Measurements from ENCODE around the gene NFIC. TPM values are rescaled to one million over a fixed set of nuclear protein-coding genes. Genes with fewer than 3 reads are reported as not detected.

The NFIC gene
- total and polyA plus RNA-seq, 2 of the 4 experiments (the other 2 are of a cell fraction), result 21.9 to 32.1 TPM

GRCh38 chr19:3508771-3509535 lies 142.6 kb downstream of the NFIC start:
- CTCF ChIA-PET, result no interaction called here
- no TSS peak for BruUV-seq (replicated peaks)
- peaks cover 19% of the 10 kb centered on the region for H3K9me1 ChIP-seq (ENCODE audit: insufficient read depth, low read length)
- dilution Hi-C loops (cut with HindIII; ENCODE audit: low sequenced_read_pairs, unreplicated experiment) (no loop called here), in situ Hi-C loops (cut with MboI; ENCODE audit: low sequenced_read_pairs) (no loop called here), intact Hi-C loops (cut with micrococcal nuclease) (loop anchor here (5.0 kb wide), 1 partner anchor 118 kb away; the partner anchor contains the start of gene CACTIN)
- H3K9ac ChIP-seq (ENCODE audit: low read depth, low read length), result no peak overlapping the region
- no peak for TF ChIP-seq CHD1 (IDR thresholded peaks at IDR 0.05; ENCODE audit: low read depth, low read length)
- no peak for TF ChIP-seq USF2 (IDR thresholded peaks at IDR 0.05; ENCODE audit: low read depth, low read length)
- TF ChIP-seq MAFK (IDR thresholded peaks at IDR 0.05; ENCODE audit: low read depth, low read length), result no peak
- no peak for TF ChIP-seq RFX5 (IDR thresholded peaks at IDR 0.05; ENCODE audit: low read depth, low read length)
- TF ChIP-seq MAZ (IDR thresholded peaks at IDR 0.05; ENCODE audit: borderline replicate concordance, low read depth, low read length), result no peak
- H3K79me1 ChIP-seq (ENCODE audit: low read depth in 1 of 2, low read length in 2 of 2), result peaks cover 3 to 80% of the 10 kb centered on the region in 2 experiments; a peak in 3 of 4 replicates
- POLR2A ChIA-PET (ENCODE audit: unreplicated experiment), result no interaction called here
- no peak overlapping the region for H3K4me2 ChIP-seq (ENCODE audit: low read depth, low read length)
- H3K18ac ChIP-seq (ENCODE audit: low read depth, low read length), result no peak overlapping the region
- peaks cover 68% of the 10 kb centered on the region for H4K20me1 ChIP-seq (ENCODE audit: insufficient read depth, low read length)
- no peak for ATAC-seq (ENCODE audit: low read depth)
- H2BK20ac ChIP-seq (ENCODE audit: low read depth, low read length), result no peak overlapping the region
- no peak overlapping the region for H4K8ac ChIP-seq (ENCODE audit: low read depth in 2 of 2, low read length in 2 of 2)
- peaks cover 13% of the 10 kb centered on the region for H3K36me3 ChIP-seq (ENCODE audit: control insufficient read depth, insufficient read depth, low read length)
- H3K56ac ChIP-seq (ENCODE audit: extremely low read depth, insufficient read depth, low read length), result no peak overlapping the region
- H4K5ac ChIP-seq (ENCODE audit: low read depth, low read length), result no peak overlapping the region
- H2AFZ ChIP-seq (replicated peaks; ENCODE audit: low read length, poor library complexity), result peak overlapping the region; percentile 37
- DNase-seq, result peak; percentile 30
- no peak overlapping the region; the same call in 1 of the 2 replicates for H3K27ac ChIP-seq (ENCODE audit: insufficient read depth, low read length)
- peaks cover 19% of the 10 kb centered on the region for H3K4me1 ChIP-seq (ENCODE audit: control insufficient read depth, insufficient read depth, low read length)
- 0 out of 2 replicates have a peak overlapping the region, but pooled peaks have one; percentile 16 for H3K4ac ChIP-seq (ENCODE audit: low read depth, low read length)
- no peak overlapping the region for H2BK5ac ChIP-seq (ENCODE audit: low read depth, low read length, poor library complexity, severe bottlenecking)
- H3K27me3 ChIP-seq (ENCODE audit: control insufficient read depth, insufficient read depth, low read length), result no peaks in the 10 kb centered on the region
- 87% methylated on average over 10 of the region's 23 CpGs; no CpG with 5 or more reads in 1 of the 2 experiments for WGBS, 2 experiments (ENCODE audit: extremely low coverage in 2 of 2, insufficient read length in 1 of 2)
- H2BK15ac ChIP-seq (ENCODE audit: low read depth, low read length), result no peak overlapping the region
- no peak overlapping the region; the same call in 1 of the 2 replicates for H4K91ac ChIP-seq (ENCODE audit: insufficient read depth, low read depth, low read length)
- peak overlapping the region; percentile 93 for H2AK5ac ChIP-seq (ENCODE audit: low read depth, low read length)
- H3K23ac ChIP-seq (ENCODE audit: low read depth, low read length), result peak overlapping the region; percentile 43
- no peak overlapping the region for H3K4me3 ChIP-seq (ENCODE audit: insufficient read depth, low read depth, low read length)
- no peaks in the 10 kb centered on the region for H3K9me3 ChIP-seq (ENCODE audit: control insufficient read depth, insufficient read depth, low read length)
- H3K14ac ChIP-seq (replicated peaks; ENCODE audit: low read depth, low read length), result no peak overlapping the region
- H2BK120ac ChIP-seq (ENCODE audit: low read depth, low read length), result no peak overlapping the region; the same call in 1 of the 2 replicates
- H2AK9ac ChIP-seq (replicated peaks; ENCODE audit: low read depth, low read length, poor library complexity), result peak overlapping the region; percentile 89
